PC-9 (cell line): Measurements from ENCODE around the gene PIEZO2. TPM values are rescaled to one million over a fixed set of nuclear protein-coding genes. Genes with fewer than 3 reads are reported as not detected.
"Not testable (repeated sequence)": the region's sequence is repeated elsewhere in the genome, so short reads cannot be mapped to it uniquely, and the experiment has no call there.

Experiments used
- BruUV-seq: library from RNA; stranded (reverse); fragments of 400-500 nt; replicated peaks from 2 replicates; lab custom pipeline; 2021; lab: Mats Ljungman, UMichigan
- CTCF ChIA-PET: fragments of 300-600 bp; sonication (Branson Sonifier 250); formaldehyde crosslinking; loops from one replicate; lab custom pipeline; 2022; ENCODE audit warnings: antibody characterized with exemption; lab: Charles Lee
- POLR2A ChIA-PET: fragments of 300-600 bp; sonication (Branson Sonifier 250); formaldehyde crosslinking; loops from one replicate; lab custom pipeline; 2022; ENCODE audit warnings: antibody characterized with exemption; ENCODE audit not compliant: unreplicated experiment; lab: Charles Lee
- DNase-seq, 2 experiments: peaks; one replicate each; pipeline versions ENCODE4 v3.0.0 to v3.0.0-alpha.2; 2015 to 2022; ENCODE audit warnings: mixed read lengths in 1 of 2
- H2AFZ ChIP-seq: fragments of 200-600 bp; sonication (generic); 2 replicates; pipeline ENCODE4 v1.8.1; 2017; ENCODE audit warnings: antibody characterized with exemption
- H3F3A ChIP-seq: fragments of 200-600 bp; sonication (generic); 2 replicates; pipeline ENCODE4 v1.8.1; 2017; ENCODE audit warnings: antibody characterized with exemption, mild to moderate bottlenecking, low read depth; ENCODE audit not compliant: insufficient read depth
- H3K27ac ChIP-seq: fragments of 200-600 bp; sonication (generic); 2 replicates; pipeline ENCODE4 v1.6.1; 2016; ENCODE audit warnings: mixed run types
- H3K27me3 ChIP-seq: fragments of 200-600 bp; sonication (generic); 2 replicates; pipeline ENCODE4 v1.6.1; 2016; ENCODE audit warnings: low read depth, mixed run types; ENCODE audit not compliant: insufficient read depth
- H3K36me3 ChIP-seq: fragments of 200-600 bp; sonication (generic); 2 replicates; pipeline ENCODE4 v1.6.1; 2016; ENCODE audit warnings: low read depth, mixed run types
- H3K4me1 ChIP-seq: fragments of 200-600 bp; sonication (generic); replicated peaks from 2 replicates; pipeline ENCODE4 v1.6.1; 2016; ENCODE audit warnings: mixed run types; ENCODE audit not compliant: insufficient read depth
- H3K4me2 ChIP-seq: fragments of 200-600 bp; sonication (generic); 2 replicates; pipeline ENCODE4 v1.6.1; 2017; ENCODE audit warnings: mixed run types
- H3K4me3 ChIP-seq: fragments of 200-600 bp; sonication (generic); 2 replicates; pipeline ENCODE4 v1.6.1; 2016; ENCODE audit warnings: mixed run types
- H3K79me2 ChIP-seq: fragments of 200-600 bp; sonication (generic); 2 replicates; pipeline ENCODE4 v1.6.1; 2017; ENCODE audit warnings: low read depth, mixed run types
- H3K9me2 ChIP-seq: fragments of 200-600 bp; sonication (generic); 2 replicates; pipeline ENCODE4 v1.8.1; 2017; ENCODE audit warnings: mild to moderate bottlenecking; ENCODE audit not compliant: insufficient read depth
- H3K9me3 ChIP-seq: fragments of 200-600 bp; sonication (generic); 2 replicates; pipeline ENCODE4 v1.8.1; 2016; ENCODE audit warnings: low read depth; ENCODE audit not compliant: insufficient read depth
- H4K20me1 ChIP-seq: fragments of 200-600 bp; sonication (generic); 2 replicates; pipeline ENCODE4 v1.8.1; 2017; ENCODE audit not compliant: insufficient read depth
- EZH2 ChIP-seq: fragments of 200-600 bp; sonication (generic); IDR thresholded peaks from 2 replicates; pipeline ENCODE4 v1.8.0; 2017; ENCODE audit warnings: antibody characterized with exemption, low read depth
- intact Hi-C: fragments of 100-400 bp; cut with micrococcal nuclease; formaldehyde crosslinking; loops from one replicate; pipeline ENCODE4 v1.10.0; 2022; ENCODE audit not compliant: unreplicated experiment
- total RNA-seq: library from RNA; stranded (reverse); gene quantifications from 2 replicates; pipeline ENCODE4 v1.2.3, GENCODE V29; 2021
- TF ChIP-seq, protein P1 (sequence below): fragments of 200-600 bp; sonication (generic); conservative IDR thresholded peaks from 2 replicates; pipeline ENCODE4 v1.6.1; 2017; ENCODE audit warnings: mixed run types, antibody characterized with exemption, mild to moderate bottlenecking, moderate library complexity

The PIEZO2 gene
- total RNA-seq, 1 experiment from 2014 or later = not detected

DNA sequence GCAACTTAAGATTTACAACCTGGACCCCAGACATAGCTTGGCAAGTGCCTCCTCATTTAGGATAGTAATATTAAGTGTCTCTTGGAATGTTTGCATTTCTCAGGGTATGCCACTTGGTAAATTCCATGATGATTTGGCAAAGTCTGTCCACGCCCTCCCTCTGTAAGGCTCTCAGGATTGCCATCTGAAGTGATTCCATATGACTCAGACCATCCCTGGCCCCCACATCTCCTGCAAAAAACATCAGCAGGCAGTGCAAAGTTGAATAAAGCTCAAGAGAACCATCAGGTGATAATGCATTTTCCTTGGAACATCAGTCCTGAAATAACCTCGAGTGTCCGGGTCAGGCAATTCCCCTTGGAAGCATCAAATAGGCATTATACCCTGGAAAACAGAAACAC lies 27.1 kb upstream of the PIEZO2 start:
- no peaks in the 10 kb centered on the region for H3K36me3 ChIP-seq
- H3K9me3 ChIP-seq = no peaks in the 10 kb centered on the region
- ChIA-PET CTCF (no interaction called here), POLR2A (no interaction called here)
- no peaks in the 10 kb centered on the region for H3F3A ChIP-seq
- H3K27ac ChIP-seq = no peak overlapping the region
- no peak overlapping the region for H3K4me2 ChIP-seq
- no peaks in the 10 kb centered on the region for H3K79me2 ChIP-seq
- no TSS peak for BruUV-seq
- H3K4me1 ChIP-seq = no peaks in the 10 kb centered on the region
- DNase-seq = no peak
- no peaks in the 10 kb centered on the region for H4K20me1 ChIP-seq
- H3K27me3 ChIP-seq = peaks cover 36% of the 10 kb centered on the region
- intact Hi-C loops = loop anchor here (10.0 kb wide), 1 partner anchor 398 kb away; no protein-coding TSS in a partner anchor
- TF ChIP-seq, protein P1, sequence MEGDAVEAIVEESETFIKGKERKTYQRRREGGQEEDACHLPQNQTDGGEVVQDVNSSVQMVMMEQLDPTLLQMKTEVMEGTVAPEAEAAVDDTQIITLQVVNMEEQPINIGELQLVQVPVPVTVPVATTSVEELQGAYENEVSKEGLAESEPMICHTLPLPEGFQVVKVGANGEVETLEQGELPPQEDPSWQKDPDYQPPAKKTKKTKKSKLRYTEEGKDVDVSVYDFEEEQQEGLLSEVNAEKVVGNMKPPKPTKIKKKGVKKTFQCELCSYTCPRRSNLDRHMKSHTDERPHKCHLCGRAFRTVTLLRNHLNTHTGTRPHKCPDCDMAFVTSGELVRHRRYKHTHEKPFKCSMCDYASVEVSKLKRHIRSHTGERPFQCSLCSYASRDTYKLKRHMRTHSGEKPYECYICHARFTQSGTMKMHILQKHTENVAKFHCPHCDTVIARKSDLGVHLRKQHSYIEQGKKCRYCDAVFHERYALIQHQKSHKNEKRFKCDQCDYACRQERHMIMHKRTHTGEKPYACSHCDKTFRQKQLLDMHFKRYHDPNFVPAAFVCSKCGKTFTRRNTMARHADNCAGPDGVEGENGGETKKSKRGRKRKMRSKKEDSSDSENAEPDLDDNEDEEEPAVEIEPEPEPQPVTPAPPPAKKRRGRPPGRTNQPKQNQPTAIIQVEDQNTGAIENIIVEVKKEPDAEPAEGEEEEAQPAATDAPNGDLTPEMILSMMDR = no peak
- no peak for TF ChIP-seq EZH2
- no peak overlapping the region for H3K4me3 ChIP-seq
- H2AFZ ChIP-seq = no peak overlapping the region
- H3K9me2 ChIP-seq = no peaks in the 10 kb centered on the region

DNA sequence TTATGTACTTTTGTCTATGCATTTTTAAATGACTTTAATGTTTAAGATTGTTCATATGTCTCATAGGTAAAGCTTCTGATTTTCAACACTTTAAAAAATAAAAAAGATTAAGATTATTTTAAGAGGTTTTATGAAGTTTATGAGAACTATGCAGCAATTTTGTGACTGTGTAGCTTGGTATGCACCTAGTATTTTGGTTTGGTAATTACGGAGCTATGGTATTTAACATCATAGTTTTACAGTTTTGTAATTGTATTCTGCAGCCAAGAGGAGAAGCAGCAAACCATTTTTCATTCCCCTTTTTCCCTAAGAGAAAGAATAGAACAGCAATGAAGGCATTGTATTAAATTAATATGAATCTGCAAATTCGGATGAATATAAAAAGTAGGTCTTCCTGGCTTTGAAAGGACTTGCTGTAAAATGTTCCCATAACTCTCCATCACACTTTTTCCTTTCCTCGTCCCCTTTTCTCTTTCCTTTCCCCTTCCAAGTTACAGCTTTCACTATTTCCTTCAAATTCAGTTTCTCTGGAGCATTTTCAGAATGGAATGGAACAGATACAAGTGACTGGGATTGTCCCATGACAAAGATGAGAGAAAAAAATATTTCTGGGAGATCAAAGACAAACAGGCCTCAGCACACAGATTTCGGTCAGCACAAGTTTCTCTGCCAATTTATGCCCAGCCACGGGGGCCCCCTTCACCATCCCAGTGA lies 26.1 kb upstream of the PIEZO2 start:
- Histone ChIP-seq H3K36me3 (no peaks in the 10 kb centered on the region), H3F3A (no peaks in the 10 kb centered on the region), H3K9me2 (no peaks in the 10 kb centered on the region), H2AFZ (no peak overlapping the region), H3K9me3 (no peaks in the 10 kb centered on the region), H3K4me2 (no peak overlapping the region), H3K27ac (no peak overlapping the region), H4K20me1 (no peaks in the 10 kb centered on the region), H3K4me1 (no peaks in the 10 kb centered on the region), H3K79me2 (no peaks in the 10 kb centered on the region), H3K4me3 (no peak overlapping the region), H3K27me3 (peaks cover 36% of the 10 kb centered on the region)
- BruUV-seq = no TSS peak
- POLR2A ChIA-PET = no interaction called here
- CTCF ChIA-PET = no interaction called here
- TF ChIP-seq, protein P1 = no peak
- no peak for TF ChIP-seq EZH2
- no peak for DNase-seq
- intact Hi-C loops = loop anchor here (10.0 kb wide), 1 partner anchor 399 kb away; no protein-coding TSS in a partner anchor

DNA sequence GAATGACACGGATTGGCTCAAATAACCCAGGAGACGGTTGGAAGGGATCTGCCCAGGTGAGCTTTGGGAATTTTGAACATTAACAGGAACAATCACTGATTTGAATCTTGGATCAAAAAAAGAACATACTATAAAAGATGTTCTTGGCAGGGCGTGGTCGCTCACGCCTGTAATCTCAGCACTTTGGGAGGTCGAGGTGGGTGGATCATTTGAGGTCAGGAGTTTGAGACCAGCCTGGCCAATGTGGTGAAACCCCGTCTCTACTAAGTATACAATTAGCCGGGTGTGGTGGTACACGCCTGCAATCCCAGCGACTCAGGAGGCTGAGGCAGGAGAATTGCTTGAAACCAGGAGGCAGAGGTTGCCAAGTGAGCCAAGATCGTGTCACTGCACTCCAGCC lies 24.8 kb upstream of the PIEZO2 start:
- H3F3A ChIP-seq, H3K9me3 ChIP-seq, H4K20me1 ChIP-seq, H3K79me2 ChIP-seq, H3K4me3 ChIP-seq, DNase-seq, POLR2A ChIA-PET, H2AFZ ChIP-seq, H3K9me2 ChIP-seq, H3K36me3 ChIP-seq, H3K4me1 ChIP-seq, CTCF ChIA-PET, BruUV-seq, H3K4me2 ChIP-seq, H3K27ac ChIP-seq: not testable (repeated sequence)
- intact Hi-C loops = loop anchor here (10.0 kb wide), 1 partner anchor 401 kb away; no protein-coding TSS in a partner anchor
- H3K27me3 ChIP-seq = peaks cover 40% of the 10 kb centered on the region

DNA sequence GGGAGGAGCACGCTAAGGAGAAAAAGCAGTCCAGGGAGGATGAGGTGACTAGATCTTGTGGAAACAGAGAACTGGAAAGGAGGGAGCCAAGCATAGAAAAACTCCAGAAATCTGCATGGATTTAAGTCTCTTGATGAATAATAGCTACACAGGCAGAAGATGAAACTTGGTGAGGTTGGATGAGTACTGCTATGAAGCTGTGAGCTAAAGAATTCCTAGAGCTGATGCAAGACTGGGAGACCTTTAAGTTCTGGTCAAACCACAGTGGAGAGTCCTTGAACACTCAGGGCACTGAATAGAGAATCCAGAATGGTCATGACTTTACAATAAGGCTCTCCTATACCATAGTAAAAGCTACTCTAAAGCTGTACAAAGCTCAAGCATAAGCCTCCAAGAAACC lies 18.4 kb upstream of the PIEZO2 start:
- H3K4me3 ChIP-seq = no peak overlapping the region
- H3K9me3 ChIP-seq = no peaks in the 10 kb centered on the region
- H2AFZ ChIP-seq = no peak overlapping the region
- intact Hi-C loops = no loop called here
- no peak for DNase-seq
- peaks cover 23% of the 10 kb centered on the region; the same call in 1 of the 2 replicates for H3K27me3 ChIP-seq
- H4K20me1 ChIP-seq = no peaks in the 10 kb centered on the region
- no peaks in the 10 kb centered on the region for H3K79me2 ChIP-seq
- BruUV-seq = no TSS peak
- ChIA-PET POLR2A (no interaction called here), CTCF (no interaction called here)
- no peak overlapping the region for H3K27ac ChIP-seq
- no peaks in the 10 kb centered on the region for H3K9me2 ChIP-seq
- no peaks in the 10 kb centered on the region for H3K36me3 ChIP-seq
- no peak overlapping the region for H3K4me2 ChIP-seq
- no peaks in the 10 kb centered on the region for H3F3A ChIP-seq
- TF ChIP-seq, protein P1 = no peak
- TF ChIP-seq EZH2 = no peak
- H3K4me1 ChIP-seq = no peaks in the 10 kb centered on the region
